Mesothelial cell of epicardium (in vitro differentiated cells): ENCODE measurements around the gene MLC1. TPM values are rescaled to one million over a fixed set of nuclear protein-coding genes. Genes with fewer than 3 reads are reported as not detected.

Source experiments
- DNase-seq, 2 experiments: peaks; one replicate each; pipeline ENCODE4 v3.0.0; 2021; ENCODE audit warnings: low spot score in 2 of 2; ENCODE audit not compliant: unreplicated experiment in 2 of 2
- H3K27ac Mint-ChIP-seq: 2 replicates; pipeline ENCODE4 v1.8.0; 2021; ENCODE audit warnings: mixed read lengths
- H3K27me3 Mint-ChIP-seq: 2 replicates; pipeline ENCODE4 v1.8.0; 2021; ENCODE audit warnings: low read depth, mixed read lengths
- H3K36me3 Mint-ChIP-seq: 2 replicates; pipeline ENCODE4 v1.8.0; 2021; ENCODE audit warnings: mixed read lengths
- H3K4me1 Mint-ChIP-seq: 2 replicates; pipeline ENCODE4 v1.8.0; 2021; ENCODE audit warnings: mixed read lengths
- H3K4me3 Mint-ChIP-seq: 2 replicates; pipeline ENCODE4 v1.8.0; 2021; ENCODE audit warnings: mild to moderate bottlenecking, moderate library complexity, mixed read lengths
- H3K9me3 Mint-ChIP-seq: 2 replicates; pipeline ENCODE4 v1.8.0; 2021; ENCODE audit warnings: mixed read lengths
- total RNA-seq: library from RNA; stranded (reverse); gene quantifications from 3 replicates; pipeline ENCODE4 v1.2.1, GENCODE V29; 2021
- TF ChIP-seq, protein P1 (sequence below): fragments of 200-600 bp; sonication (generic); IDR thresholded peaks from one replicate; pipeline ENCODE4 v1.5.0; 2021; ENCODE audit warnings: antibody characterized with exemption; ENCODE audit not compliant: unreplicated experiment

The MLC1 gene
- total RNA-seq, 1 donor from 2014 or later, result 2.1 TPM

DNA sequence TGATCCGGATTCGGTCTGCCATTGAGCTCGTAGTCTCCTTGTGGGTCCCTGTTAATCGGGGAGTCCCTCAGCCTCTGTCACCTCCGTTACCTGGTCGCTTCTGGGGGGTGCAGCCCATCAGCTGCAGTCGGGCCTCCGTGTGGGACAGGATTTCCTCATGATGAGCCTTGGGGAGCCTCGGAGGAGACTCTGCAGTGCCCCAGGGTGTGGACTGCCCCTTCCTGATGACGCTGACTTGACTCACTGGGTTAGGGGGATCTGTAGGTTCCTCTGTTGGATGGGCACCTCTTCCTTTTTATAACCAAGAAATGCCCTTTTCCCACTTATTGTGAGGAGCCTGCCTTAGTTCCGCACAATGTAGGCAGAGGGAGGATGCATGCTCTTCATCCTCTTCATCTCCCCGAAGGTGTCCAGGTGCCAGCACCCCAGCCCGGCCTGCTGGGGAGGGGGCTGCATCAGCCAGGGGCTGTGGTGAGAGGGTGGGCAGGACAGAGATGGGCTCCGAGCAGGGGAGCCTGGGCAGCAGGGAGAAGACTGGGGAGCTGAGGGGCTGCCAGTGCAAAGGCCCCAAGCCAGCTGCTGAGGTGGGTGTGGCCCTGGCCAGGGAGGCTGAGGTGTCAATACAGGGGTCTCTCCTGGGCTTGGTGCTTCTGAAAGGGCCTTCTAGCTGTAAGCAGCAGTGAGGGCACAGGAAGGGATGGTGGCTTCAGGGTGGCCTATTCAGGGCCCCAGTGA lies 13.6 kb downstream of the MLC1 start:
- Mint-ChIP-seq H3K4me3 (no peak overlapping the region), H3K27me3 (no peaks in the 10 kb centered on the region), H3K9me3 (no peaks in the 10 kb centered on the region), H3K4me1 (no peaks in the 10 kb centered on the region), H3K36me3 (no peaks in the 10 kb centered on the region), H3K27ac (no peak overlapping the region)
- DNase-seq, result no peak
- TF ChIP-seq, protein P1, sequence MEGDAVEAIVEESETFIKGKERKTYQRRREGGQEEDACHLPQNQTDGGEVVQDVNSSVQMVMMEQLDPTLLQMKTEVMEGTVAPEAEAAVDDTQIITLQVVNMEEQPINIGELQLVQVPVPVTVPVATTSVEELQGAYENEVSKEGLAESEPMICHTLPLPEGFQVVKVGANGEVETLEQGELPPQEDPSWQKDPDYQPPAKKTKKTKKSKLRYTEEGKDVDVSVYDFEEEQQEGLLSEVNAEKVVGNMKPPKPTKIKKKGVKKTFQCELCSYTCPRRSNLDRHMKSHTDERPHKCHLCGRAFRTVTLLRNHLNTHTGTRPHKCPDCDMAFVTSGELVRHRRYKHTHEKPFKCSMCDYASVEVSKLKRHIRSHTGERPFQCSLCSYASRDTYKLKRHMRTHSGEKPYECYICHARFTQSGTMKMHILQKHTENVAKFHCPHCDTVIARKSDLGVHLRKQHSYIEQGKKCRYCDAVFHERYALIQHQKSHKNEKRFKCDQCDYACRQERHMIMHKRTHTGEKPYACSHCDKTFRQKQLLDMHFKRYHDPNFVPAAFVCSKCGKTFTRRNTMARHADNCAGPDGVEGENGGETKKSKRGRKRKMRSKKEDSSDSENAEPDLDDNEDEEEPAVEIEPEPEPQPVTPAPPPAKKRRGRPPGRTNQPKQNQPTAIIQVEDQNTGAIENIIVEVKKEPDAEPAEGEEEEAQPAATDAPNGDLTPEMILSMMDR, result no peak

DNA sequence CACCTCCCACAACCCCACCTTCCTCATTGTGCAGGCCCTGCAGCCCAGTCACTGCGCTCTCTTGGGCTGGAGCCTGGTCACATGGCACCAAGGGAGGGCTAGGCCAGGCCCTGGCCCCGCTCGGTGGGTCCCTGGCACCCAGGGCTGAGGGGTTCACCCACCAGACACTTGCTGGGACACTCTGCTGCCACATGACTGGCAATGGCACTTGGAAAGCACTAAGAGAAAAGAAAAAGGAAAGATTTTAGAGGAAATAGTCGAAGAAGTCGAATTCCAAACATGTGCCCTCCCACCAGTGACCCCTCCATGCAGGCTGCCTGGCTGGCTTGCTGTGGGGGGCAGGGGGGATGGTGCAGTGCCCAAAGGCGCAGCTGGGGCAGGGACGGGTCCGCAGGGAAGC lies 14.9 kb downstream of the MLC1 start:
- Mint-ChIP-seq H3K36me3 (no peaks in the 10 kb centered on the region), H3K4me1 (no peaks in the 10 kb centered on the region), H3K4me3 (no peak overlapping the region), H3K27ac (no peak overlapping the region), H3K27me3 (no peaks in the 10 kb centered on the region), H3K9me3 (no peaks in the 10 kb centered on the region)
- TF ChIP-seq, protein P1, result no peak
- DNase-seq, result no peak

DNA sequence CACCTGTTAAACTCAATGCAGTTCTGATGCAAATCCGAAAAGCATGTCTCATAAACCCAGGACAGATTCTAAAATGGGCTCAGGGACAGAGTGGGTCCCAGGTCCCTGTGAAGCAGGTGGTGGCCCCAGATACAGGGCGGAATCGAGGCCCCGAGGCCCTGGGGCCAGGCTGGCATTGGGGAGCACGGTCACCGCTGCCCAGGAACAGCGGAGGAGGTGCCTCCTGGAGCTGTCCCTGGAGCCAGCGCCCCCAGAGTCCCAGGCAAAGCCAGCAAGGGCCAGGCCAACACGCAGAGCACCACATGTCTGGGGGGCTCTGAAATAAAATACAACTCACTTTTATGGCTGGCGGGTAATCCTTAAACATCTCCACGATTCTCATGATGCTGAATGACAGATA lies 17.1 kb downstream of the MLC1 start:
- Mint-ChIP-seq H3K9me3 (no peaks in the 10 kb centered on the region), H3K4me1 (no peaks in the 10 kb centered on the region), H3K27ac (no peak overlapping the region), H3K36me3 (no peaks in the 10 kb centered on the region), H3K4me3 (no peak overlapping the region), H3K27me3 (no peaks in the 10 kb centered on the region)
- TF ChIP-seq, protein P1, result no peak
- DNase-seq, result no peak

DNA sequence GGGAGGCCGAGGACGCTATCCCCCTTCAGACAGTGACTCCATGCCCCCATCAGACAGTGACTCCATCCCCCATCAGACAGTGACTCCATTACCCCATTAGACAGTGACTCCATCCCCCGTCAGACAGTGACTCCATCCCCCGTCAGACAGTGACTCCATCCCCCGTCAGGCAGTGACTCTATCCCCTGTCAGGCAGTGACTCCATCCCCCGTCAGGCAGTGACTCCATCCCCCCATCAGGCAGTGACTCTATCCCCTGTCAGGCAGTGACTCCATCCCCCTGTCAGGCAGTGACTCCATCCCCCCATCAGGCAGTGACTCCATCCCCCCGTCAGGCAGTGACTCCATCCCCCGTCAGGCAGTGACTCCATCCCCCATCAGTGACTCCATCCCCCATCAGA lies 18.0 kb downstream of the MLC1 start:
- TF ChIP-seq, protein P1, result no peak
- H3K27me3 Mint-ChIP-seq, result no peaks in the 10 kb centered on the region
- no peak overlapping the region for H3K4me3 Mint-ChIP-seq
- H3K27ac Mint-ChIP-seq, result no peak overlapping the region
- H3K36me3 Mint-ChIP-seq, result no peaks in the 10 kb centered on the region
- no peaks in the 10 kb centered on the region for H3K4me1 Mint-ChIP-seq
- DNase-seq, result no peak
- H3K9me3 Mint-ChIP-seq, result no peaks in the 10 kb centered on the region

DNA sequence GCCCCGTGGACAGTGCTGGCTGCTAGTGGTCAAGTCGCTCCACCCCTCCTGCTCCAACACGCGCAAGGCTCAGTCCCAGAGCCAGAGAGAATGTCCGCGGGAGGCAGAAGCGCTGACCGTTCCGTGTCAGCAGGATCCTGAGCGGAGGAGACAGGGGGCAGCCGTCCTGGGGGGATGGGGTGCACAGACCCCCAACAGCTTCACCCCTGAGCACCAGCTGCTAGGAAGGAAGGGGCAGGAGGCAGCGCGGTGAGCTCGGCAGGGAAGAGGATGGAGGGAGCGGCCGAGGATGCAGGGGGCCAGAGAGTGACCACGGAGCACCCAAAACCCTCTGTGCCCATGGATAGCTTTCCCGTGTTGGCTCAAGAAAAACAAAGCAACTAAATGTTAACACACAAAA lies 20.8 kb downstream of the MLC1 start:
- no peak overlapping the region for H3K4me3 Mint-ChIP-seq
- H3K9me3 Mint-ChIP-seq, result no peaks in the 10 kb centered on the region
- H3K36me3 Mint-ChIP-seq, result no peaks in the 10 kb centered on the region
- H3K4me1 Mint-ChIP-seq, result peaks cover 20% of the 10 kb centered on the region
- H3K27me3 Mint-ChIP-seq, result no peaks in the 10 kb centered on the region
- no peak overlapping the region for H3K27ac Mint-ChIP-seq
- DNase-seq, result no peak
- TF ChIP-seq, protein P1, result no peak
